ENCODE results near the gene CD1D.
A peak's percentile ranks its signal among the peaks of the same experiment; 100 is the strongest.
"Not testable (repeated sequence)": the region's sequence is repeated elsewhere in the genome, so short reads cannot be mapped to it uniquely, and the experiment has no call there.

CD1D gene

GRCh38 chr1:158180741-158181576 is at the start of gene CD1D:
CD1D (plus strand) TSS chr1:158180895; CDS start chr1:158181102, 207 bp downstream.
- no peak for DNase-seq (ENCODE audit: low read depth)

- no peak for DNase-seq (ENCODE audit: low read depth)
Observed at GRCh38 chr1:158131217-158131616, 49.5 kb upstream of the CD1D start.

GRCh38 chr1:158140764-158141192 is 39.9 kb upstream of the CD1D start:
- DNase-seq (ENCODE audit: low read depth), result no peak

GRCh38 chr1:158145173-158145719 is 35.4 kb upstream of the CD1D start:
- no peak for DNase-seq (ENCODE audit: low read depth)

GRCh38 chr1:158146165-158146564 is 34.5 kb upstream of the CD1D start:
- no peak for DNase-seq (ENCODE audit: low read depth)

- no peak for DNase-seq (ENCODE audit: low read depth)
Observed at GRCh38 chr1:158146739-158147138, 34.0 kb upstream of the CD1D start.

- no peak for DNase-seq (ENCODE audit: low read depth)
Observed at GRCh38 chr1:158147401-158147800, 33.3 kb upstream of the CD1D start.

- DNase-seq (ENCODE audit: low read depth), result no peak
Observed at GRCh38 chr1:158147869-158148268, 32.8 kb upstream of the CD1D start.

- DNase-seq (ENCODE audit: low read depth), result no peak
Observed at GRCh38 chr1:158148468-158148867, 32.2 kb upstream of the CD1D start.

- DNase-seq (ENCODE audit: low read depth), result no peak
Observed at GRCh38 chr1:158149175-158149574, 31.5 kb upstream of the CD1D start.

GRCh38 chr1:158149577-158150269 is 31.0 kb upstream of the CD1D start:
- peak; percentile 39 for DNase-seq (ENCODE audit: low read depth)

GRCh38 chr1:158150523-158150922 is 30.2 kb upstream of the CD1D start:
- no peak for DNase-seq (ENCODE audit: low read depth)

GRCh38 chr1:158153179-158153578 is 27.5 kb upstream of the CD1D start:
- DNase-seq (ENCODE audit: low read depth), result no peak

- DNase-seq (ENCODE audit: low read depth), result no peak
Observed at GRCh38 chr1:158153746-158154444, 26.8 kb upstream of the CD1D start.

GRCh38 chr1:158154501-158154900 is 26.2 kb upstream of the CD1D start:
- DNase-seq (ENCODE audit: low read depth), result no peak

GRCh38 chr1:158155673-158156072 is 25.0 kb upstream of the CD1D start:
- DNase-seq (ENCODE audit: low read depth), result no peak

GRCh38 chr1:158159597-158159996 is 21.1 kb upstream of the CD1D start:
- DNase-seq (ENCODE audit: low read depth), result no peak

- DNase-seq (ENCODE audit: low read depth), result no peak
Observed at GRCh38 chr1:158161446-158161845, 19.2 kb upstream of the CD1D start.

GRCh38 chr1:158163000-158163947 is 17.4 kb upstream of the CD1D start:
- no peak for DNase-seq (ENCODE audit: low read depth)

- no peak for DNase-seq (ENCODE audit: low read depth)
Observed at GRCh38 chr1:158169105-158169504, 11.6 kb upstream of the CD1D start.

- DNase-seq (ENCODE audit: low read depth), result not testable (repeated sequence)
Observed at GRCh38 chr1:158175915-158176314, 4.8 kb upstream of the CD1D start.
